Neuron (in vitro differentiated cells): Measurements from ENCODE around the gene GAREM2.

Source experiments
- H2AFZ ChIP-seq: one replicate; pipeline ENCODE4 v1.6.1; 2013; ENCODE audit warnings: low read depth, mild to moderate bottlenecking, inconsistent platforms, low read length, moderate library complexity
- H3K27me3 ChIP-seq: one replicate; pipeline ENCODE4 v1.6.1; 2013; ENCODE audit warnings: low read length; ENCODE audit not compliant: insufficient read depth
- H3K36me3 ChIP-seq: one replicate; pipeline ENCODE4 v1.6.1; 2013; ENCODE audit warnings: low read length; ENCODE audit not compliant: insufficient read depth
- H3K4me1 ChIP-seq: one replicate; pipeline ENCODE4 v1.6.1; 2013; ENCODE audit warnings: low read length; ENCODE audit not compliant: insufficient read depth
- H3K4me3 ChIP-seq: 2 replicates; pipeline ENCODE4 v1.5.1; 2013; ENCODE audit warnings: mild to moderate bottlenecking, low read length, moderate library complexity
- H3K9me3 ChIP-seq: one replicate; pipeline ENCODE4 v1.6.1; 2013; ENCODE audit warnings: low read length

Gene GAREM2

DNA sequence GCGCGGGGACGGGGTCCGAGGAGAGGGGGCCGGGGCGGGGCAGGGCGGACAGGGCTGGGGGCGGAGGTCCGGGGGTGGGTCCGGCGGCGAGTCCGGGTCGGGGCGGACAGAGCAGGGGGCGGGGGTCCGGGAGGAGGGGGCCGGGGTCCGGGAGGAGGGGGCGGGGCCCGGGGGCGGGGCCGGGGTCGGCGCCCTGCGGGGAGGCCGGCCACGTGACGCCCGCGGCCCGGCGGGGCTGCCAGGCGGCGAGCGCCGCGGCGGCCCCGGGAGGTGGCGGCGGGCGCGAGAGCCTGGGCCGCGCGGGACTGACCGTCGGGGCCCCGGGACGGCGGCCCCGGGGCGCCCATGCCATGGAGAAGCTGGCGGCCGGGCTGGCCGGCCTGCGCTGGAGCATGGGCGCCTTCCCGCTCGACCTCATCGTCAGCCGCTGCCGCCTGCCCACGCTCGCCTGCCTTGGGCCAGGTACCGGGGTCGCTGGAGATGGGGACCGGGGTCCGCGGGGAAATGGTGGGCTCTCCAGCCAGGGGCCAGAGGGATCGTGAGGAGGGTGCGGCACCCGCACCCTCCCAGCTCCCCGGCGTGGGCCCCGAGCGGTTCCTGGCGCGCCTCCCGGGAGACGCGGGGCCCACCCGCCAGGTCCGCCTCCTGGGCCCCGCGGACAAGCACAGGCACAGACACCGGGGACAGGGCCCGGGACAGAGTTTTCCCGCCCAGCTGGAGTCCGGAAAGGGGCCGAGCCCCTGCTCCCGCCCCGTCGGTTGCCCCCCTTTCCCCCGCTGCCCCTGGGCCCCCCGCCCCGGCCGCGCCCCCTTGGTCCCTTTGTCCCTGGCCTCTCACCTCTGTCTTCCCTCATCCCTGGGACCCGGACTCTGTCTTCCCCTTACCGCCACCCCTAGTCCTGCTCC, at the start of gene GAREM2:
TSS of gene GAREM2 (plus strand) at position 218 of the 905 bp plus-strand sequence. CDS start at position 351, 133 bp downstream.
- Histone ChIP-seq H2AFZ (peak within 1 kb of the TSS; percentile 40), H3K4me3 (peak within 1 kb of the TSS; percentile 80), H3K36me3 (peaks cover 11% of the 10 kb centered on the region), H3K4me1 (peaks cover 24% of the 10 kb centered on the region), H3K27me3 (no peaks in the 10 kb centered on the region), H3K9me3 (no peaks in the 10 kb centered on the region)

DNA sequence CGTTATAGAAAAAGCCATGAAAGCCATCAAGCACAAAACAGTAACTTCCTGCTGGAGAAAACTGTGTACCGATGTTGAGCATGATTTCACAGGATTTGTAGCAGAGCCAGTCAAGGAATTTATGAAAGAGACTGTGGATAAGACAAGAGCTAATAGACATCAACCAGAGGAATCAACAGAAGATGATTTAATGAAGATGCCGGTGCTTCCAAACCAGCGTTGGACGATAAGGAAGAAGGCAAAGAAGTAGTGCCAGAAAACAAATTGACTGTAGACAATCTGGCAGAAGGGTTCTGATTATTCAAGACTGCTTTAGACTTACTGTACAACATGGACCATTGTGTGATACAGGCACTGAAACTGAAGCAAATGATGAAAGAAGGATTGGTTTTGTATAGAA, 49.5 kb upstream of the GAREM2 start:
- Histone ChIP-seq H2AFZ (no peak overlapping the region), H3K27me3 (no peaks in the 10 kb centered on the region), H3K9me3 (no peaks in the 10 kb centered on the region), H3K4me1 (no peaks in the 10 kb centered on the region), H3K36me3 (peaks cover 26% of the 10 kb centered on the region), H3K4me3 (no peak overlapping the region)

DNA sequence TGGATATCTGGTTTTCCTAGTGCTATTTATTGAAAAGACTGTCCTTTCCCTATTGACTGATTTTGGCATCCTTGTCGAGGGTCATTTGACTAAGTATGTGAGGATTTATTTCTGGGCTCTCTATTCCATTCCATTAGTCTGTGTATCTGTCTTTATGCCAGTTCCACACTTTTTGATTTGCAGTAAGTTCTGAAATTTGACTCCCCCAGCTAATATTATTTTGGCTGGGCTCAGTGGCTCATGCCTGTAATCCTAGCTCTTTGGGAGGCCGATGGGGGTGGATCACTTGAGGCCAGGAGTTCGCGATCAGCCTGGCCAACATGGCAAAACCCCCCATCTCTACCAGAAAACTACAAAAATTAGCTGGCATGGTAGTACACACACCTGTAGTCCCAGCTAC, 46.8 kb upstream of the GAREM2 start:
- Histone ChIP-seq H3K4me1 (no peaks in the 10 kb centered on the region), H2AFZ (no peak overlapping the region), H3K9me3 (no peaks in the 10 kb centered on the region), H3K36me3 (peaks cover 35% of the 10 kb centered on the region), H3K27me3 (no peaks in the 10 kb centered on the region), H3K4me3 (no peak overlapping the region)

DNA sequence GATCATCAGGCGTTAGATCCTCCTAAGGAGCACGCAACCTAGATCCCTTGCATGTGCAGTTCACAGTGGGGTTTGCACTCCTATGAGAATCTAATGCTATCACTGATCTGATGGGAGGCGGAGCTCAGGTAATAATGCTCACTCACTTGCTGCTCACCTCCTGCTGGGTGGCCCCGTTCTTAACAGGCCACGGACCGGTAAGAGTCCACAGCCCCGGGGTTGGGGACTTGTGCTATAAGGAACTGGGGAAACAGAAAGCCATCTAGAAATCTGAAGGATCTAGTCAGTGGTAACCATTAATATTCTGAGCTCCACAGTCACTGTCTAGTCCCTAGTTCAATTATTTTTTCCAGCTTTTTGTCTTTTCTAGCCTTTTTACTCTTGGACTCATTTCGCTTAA, 44.7 kb upstream of the GAREM2 start:
- Histone ChIP-seq H3K36me3 (peaks cover 38% of the 10 kb centered on the region), H2AFZ (no peak overlapping the region), H3K4me1 (no peaks in the 10 kb centered on the region), H3K9me3 (no peaks in the 10 kb centered on the region), H3K4me3 (no peak overlapping the region), H3K27me3 (no peaks in the 10 kb centered on the region)

DNA sequence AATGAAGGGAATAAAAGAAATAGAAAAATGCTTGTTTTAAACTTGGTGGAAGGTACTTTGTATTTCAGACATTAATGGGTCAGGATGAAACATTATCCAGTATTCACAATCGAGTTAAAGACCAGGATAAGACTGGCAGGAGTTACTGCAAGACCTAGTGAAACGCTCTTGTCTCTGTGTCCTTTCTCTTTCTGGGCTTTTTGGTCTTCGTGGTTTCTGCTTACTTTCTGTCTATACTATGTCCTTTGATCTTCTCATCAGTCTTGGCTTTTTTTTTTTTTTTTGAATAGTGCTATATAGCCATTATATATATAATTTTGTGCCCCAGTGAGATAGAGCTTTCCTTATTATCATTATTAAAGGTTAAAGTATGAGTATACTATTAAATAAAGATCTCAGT, 42.1 kb upstream of the GAREM2 start:
- Histone ChIP-seq H2AFZ (no peak overlapping the region), H3K4me3 (no peak overlapping the region), H3K36me3 (peaks cover 47% of the 10 kb centered on the region), H3K4me1 (no peaks in the 10 kb centered on the region), H3K27me3 (no peaks in the 10 kb centered on the region), H3K9me3 (no peaks in the 10 kb centered on the region)

DNA sequence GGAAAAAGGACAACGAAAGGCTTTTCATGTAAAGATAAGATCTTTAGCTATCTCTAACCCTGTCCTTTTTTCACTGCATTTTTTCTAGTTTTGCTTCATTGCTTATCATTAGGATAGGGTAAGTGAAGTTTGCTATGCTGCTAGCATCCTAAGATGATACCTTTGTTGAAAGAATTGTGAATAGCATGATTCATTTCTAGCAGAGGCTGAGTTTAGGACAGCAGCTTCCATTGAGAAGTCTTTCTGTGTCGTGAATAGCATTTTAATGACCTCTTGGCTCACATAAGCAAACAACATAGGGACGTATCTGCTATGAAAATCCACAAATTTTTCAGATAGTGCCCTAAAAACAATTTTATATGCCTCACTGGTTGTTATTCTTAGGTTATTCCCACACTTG, 36.4 kb upstream of the GAREM2 start:
- Histone ChIP-seq H3K4me3 (no peak overlapping the region), H3K27me3 (no peaks in the 10 kb centered on the region), H2AFZ (no peak overlapping the region), H3K4me1 (peaks cover 6% of the 10 kb centered on the region), H3K36me3 (peaks cover 22% of the 10 kb centered on the region), H3K9me3 (no peaks in the 10 kb centered on the region)

DNA sequence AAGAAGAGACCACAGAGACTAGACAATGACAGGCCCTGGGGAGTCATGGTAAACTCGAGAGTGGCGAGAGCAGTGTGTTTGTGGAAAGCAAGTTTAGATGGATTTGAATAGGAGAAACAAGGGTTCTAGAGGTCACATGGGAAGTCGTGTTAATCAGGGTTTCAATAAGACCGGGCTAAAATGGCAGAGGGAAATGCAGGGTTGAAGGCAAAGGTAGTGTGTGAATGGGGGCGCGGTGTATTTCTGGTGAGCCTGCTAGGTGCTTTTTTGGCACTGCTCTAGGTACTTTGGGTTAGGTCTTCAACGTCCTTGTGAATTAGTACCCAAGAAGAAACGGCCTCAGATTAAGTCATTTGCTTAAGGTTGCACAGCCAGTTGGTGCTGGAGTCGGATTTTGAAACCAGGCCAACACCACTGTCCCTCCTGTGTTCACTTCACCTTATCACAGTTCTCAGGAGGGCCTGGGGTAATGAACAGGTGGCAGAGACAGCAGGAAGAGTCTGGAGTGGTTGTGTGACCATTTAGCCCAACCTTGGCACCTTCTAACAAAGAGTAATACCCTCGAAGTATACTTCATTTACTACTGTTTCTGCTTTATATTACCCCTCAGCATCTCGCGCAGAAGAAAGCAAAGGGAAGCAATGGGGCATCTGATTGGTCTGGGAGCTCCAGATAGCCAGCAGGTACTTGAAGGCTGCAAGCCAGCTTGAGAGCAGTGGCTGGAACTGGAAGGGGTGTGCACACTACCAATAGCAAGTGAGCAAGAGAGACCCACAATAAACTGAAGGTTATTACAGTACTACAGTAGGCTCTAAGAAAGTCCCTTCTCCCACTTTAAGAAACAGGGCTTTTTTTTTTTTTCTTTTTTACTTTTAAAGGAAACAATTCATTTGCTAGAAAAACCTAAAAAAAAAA, 33.4 kb upstream of the GAREM2 start:
- Histone ChIP-seq H3K9me3 (no peaks in the 10 kb centered on the region), H3K4me1 (peaks cover 6% of the 10 kb centered on the region), H3K4me3 (no peak overlapping the region), H2AFZ (no peak overlapping the region), H3K36me3 (peaks cover 16% of the 10 kb centered on the region), H3K27me3 (no peaks in the 10 kb centered on the region)

DNA sequence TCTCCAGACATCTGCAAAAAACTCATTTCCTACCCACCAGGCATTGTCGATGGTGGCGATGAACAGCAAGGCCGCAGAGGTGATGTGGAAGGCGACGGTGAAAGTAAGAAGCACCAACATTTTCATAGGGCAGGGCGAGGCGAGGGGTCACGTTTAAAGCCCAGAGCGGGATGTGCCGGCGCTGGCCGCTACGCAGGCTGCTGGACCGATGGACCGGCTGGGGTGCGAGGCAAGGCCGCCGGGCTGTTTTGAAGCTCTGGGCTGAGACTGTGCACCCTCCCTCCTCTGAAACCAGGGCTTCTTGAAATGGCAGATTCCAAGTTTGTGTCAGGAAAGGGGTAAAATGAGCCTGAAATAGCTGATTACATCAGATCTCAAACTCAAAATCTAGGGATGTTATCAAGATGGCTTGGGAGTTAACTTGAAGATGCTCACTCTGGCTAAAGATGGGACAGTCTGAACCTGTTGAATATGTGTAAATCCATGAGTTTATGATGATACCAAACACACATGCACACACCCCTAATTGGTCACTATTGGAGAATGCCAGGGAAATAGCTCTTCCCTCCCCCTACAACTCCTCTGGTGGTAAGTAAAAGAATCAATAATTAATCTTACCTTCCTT, 31.6 kb upstream of the GAREM2 start:
- Histone ChIP-seq H3K4me1 (peaks cover 4% of the 10 kb centered on the region), H3K36me3 (peaks cover 3% of the 10 kb centered on the region), H3K9me3 (no peaks in the 10 kb centered on the region), H2AFZ (no peak overlapping the region), H3K27me3 (no peaks in the 10 kb centered on the region), H3K4me3 (no peak overlapping the region)

DNA sequence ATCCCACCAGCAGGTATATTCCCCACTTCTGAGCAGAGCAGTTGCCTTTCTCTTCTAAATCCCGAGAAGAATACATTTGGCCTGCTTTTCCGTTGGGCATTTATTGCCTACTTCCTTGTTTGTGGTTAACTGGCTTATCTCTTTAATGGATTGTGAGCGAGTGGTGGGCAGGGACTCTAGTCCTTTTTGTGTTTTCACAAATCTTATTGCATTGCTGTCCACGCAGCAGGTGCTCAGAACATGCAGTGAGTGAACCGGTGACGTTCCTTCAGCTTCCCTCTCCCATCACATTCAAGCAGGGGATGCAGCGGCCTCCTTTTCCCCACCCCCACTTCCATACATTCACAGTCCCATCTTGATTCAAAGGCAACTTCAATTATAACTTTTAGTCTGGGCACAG, 28.9 kb upstream of the GAREM2 start:
- no peaks in the 10 kb centered on the region for H3K4me1 ChIP-seq
- no peak overlapping the region for H3K4me3 ChIP-seq
- H3K9me3 ChIP-seq: no peaks in the 10 kb centered on the region

DNA sequence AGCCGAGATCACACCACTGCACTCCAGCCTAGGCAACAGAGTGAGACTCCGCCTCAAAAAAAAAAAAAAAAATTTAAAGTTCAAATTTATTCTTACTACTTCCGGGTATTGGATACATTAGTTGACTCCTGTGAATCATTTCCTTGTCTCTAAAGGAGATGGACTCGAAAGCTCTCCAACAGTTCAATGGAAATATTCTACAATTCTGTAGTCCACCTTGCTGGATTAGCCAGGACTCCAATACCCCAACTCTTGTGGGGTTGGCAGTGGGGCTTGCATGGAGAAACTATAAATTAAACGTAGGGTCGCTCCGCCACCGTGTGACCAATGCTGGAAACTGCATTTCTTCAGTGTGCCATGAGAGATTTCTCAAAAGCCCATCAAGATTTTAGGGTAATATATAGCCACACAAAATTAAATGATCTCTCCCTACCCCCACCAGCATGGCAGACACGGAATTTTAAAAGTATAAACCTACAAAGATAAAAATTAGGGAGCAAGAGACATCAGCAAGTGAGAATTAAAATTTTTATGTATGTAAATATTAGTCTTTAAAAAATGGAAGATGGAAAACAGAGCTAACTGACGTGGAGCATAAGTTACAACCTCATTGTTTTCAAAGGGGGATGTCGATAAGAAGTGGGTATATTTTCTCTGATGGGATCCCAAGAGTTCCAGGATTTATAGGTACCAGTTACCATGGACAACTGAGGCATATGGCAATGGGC, 27.8 kb upstream of the GAREM2 start:
- Histone ChIP-seq H3K27me3 (no peaks in the 10 kb centered on the region), H3K4me1 (no peaks in the 10 kb centered on the region), H3K36me3 (no peaks in the 10 kb centered on the region), H3K9me3 (no peaks in the 10 kb centered on the region), H2AFZ (no peak overlapping the region), H3K4me3 (no peak overlapping the region)

More for the DNA sequence above, 28.9 kb upstream of the GAREM2 start:
- H3K36me3 ChIP-seq: no peaks in the 10 kb centered on the region
- no peak overlapping the region for H2AFZ ChIP-seq
- H3K27me3 ChIP-seq: no peaks in the 10 kb centered on the region

DNA sequence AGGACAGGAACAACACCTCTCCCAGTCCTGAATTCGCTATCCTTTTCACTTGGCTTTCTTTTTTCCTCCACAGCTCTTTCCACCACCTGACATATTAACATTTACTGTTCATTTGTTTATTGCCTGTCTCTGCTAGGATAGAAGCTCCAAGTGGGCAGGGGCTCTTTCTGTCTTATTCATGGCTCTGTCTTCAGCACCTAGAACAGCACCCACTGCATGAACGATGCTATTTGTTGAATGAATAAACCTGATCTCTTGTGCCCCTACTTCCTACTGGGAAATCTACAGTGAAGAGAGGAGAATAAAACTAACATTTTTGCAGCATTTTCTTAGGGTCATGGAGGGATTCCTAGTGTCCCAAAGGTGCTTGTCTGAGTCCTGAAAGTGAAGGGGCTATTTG, 24.4 kb upstream of the GAREM2 start:
- Histone ChIP-seq H3K9me3 (no peaks in the 10 kb centered on the region), H3K4me1 (no peaks in the 10 kb centered on the region), H3K4me3 (no peak overlapping the region), H2AFZ (no peak overlapping the region), H3K27me3 (no peaks in the 10 kb centered on the region), H3K36me3 (no peaks in the 10 kb centered on the region)

DNA sequence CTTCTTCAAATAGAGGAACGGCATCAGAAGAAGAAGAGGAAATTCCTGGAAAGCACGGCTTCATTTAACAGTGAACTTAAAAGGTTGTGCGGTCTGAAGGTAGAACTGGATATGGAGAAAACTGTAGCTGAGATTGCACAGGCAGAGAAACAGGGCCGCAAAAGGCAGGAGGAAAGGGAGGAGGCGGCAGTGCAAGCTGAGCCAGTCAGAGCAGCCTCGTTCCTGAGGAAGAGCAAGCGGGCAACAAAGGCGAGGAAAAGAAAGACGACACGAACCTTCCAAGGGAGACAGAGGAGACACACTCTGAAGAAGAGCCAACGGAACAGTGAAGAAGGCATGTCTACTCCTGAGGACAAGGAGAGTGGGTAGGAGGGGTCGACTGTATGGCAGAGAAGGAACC, 22.6 kb upstream of the GAREM2 start:
- Histone ChIP-seq H3K36me3 (no peaks in the 10 kb centered on the region), H3K9me3 (no peaks in the 10 kb centered on the region), H3K4me3 (no peak overlapping the region), H2AFZ (no peak overlapping the region), H3K27me3 (no peaks in the 10 kb centered on the region), H3K4me1 (no peaks in the 10 kb centered on the region)
